NCI-H82 (cell line): ENCODE results near the gene TADA3.

Source experiments
- DNase-seq: peaks from one replicate; lab custom pipeline; 2025; lab: John Stamatoyannopoulos, UW

TADA3 gene

DNA sequence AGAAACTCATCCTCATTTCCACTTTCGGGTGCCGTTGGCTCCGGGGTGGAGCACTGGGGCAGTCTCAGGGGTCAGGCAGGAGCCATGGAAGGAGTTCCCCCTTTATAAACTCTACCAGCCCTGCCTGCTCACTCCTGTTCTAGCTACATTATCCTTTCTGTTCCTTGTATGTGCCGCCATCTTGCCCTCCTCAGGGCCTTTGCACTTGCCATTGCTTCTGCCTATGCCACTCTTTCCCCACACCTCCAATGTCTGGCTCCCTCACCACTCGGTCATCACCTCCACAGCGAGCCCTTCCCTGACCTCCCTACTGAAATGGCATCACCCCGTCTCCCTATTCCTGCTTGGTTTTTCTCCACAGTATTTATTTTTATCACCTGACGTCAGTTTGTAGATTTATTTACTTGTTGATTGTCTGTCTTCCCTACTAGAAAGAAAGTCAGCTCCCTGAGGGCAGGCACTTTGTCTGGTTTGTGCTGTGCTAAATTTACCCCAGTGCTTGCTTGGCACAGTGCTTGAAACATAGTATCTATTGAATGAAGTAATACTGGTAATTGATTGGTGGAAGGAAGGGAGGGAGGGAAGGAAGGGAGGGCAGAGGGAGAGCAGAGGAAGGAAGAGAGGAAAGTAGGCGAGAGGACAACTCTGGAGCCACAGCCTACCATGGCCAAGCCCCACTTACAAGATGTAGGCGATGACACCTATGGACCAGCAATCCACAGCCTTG is 31.3 kb downstream of the TADA3 start:
- DNase-seq: no peak

DNA sequence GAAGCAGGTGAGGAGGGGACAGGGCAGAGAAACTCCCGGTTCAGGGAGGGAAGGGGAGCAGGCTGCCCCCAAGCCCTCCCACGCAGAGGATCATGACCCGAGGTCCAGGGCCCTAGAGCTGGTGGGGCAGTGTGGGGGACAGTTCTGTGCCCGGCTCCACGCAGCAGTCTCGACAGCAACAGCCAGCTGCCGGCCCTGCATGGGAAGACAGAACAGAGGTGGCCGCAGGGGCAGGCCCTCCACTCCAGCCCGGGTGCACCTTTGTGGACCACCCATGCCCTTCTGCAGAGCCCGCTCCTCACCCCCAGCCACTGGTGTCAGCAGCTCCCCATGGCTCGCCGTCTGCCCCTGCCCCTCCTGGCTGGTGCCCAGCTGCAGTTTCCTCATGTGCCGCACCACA is 34.8 kb downstream of the TADA3 start:
- DNase-seq: no peak

DNA sequence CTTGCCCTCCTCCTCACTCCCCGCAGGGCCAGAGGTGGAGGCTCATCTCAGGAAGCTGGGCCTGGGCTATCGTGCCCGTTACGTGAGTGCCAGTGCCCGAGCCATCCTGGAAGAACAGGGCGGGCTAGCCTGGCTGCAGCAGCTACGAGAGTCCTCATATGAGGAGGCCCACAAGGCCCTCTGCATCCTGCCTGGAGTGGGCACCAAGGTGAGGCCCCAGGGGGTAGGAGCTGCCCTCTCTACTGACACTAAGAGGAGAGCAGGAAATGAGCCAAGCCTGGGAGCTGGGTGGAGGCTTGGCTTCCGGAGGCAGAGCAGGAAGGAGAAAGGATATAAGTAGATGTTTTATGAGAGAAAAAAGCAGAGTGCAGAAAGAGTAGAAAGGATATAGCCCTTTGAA is 37.6 kb downstream of the TADA3 start:
- no peak for DNase-seq

DNA sequence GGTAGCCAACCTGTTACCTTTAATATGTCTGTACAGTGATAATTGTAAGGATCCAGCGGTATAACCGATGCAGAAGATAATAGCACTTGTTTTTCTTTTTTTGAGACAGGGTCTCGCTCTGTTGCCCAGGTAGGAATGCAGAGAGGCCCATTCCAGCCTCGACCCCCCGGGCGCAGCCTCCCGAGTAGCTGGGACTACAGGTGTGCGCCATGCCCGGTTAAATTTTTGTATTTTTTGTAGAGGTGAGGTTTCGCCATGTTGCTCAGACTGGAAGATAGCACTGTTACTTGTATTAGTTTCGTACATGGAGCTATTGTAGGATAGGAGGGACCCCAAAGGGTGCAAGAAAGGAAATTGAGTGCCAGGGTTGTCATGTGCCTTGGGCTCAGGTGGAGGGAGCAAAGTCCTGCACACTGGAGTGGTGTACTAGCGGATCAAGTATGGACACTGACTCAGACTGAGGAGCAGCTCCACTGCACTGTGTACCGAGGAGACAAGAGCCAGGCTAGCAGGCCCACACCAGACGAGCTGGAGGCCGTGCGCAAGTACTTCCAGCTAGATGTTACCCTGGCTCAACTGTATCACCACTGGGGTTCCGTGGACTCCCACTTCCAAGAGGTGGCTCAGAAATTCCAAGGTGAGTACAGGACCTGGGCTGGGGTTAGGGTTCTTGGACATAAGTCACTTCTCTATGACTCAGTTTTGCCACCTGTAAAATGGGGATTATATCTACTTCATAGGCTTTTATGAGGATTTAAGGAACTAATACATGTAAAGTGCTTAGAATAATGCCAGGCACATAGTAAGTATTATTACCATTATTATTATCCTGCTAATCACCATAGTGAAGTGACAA is 41.5 kb downstream of the TADA3 start:
- no peak for DNase-seq

- peak; percentile 99 for DNase-seq
Measured at GRCh38 chr3:9749645-9750555, 42.4 kb downstream of the TADA3 start, which contains the start of gene OGG1. OGG1 (plus strand) TSS chr3:9749952; CDS start chr3:9750287, 335 bp downstream.

- peak; percentile 80 for DNase-seq
Measured at GRCh38 chr3:9749296-9749644, 43.0 kb downstream of the TADA3 start.

- no peak for DNase-seq
Measured at GRCh38 chr3:9748031-9748430, 44.2 kb downstream of the TADA3 start.

DNA sequence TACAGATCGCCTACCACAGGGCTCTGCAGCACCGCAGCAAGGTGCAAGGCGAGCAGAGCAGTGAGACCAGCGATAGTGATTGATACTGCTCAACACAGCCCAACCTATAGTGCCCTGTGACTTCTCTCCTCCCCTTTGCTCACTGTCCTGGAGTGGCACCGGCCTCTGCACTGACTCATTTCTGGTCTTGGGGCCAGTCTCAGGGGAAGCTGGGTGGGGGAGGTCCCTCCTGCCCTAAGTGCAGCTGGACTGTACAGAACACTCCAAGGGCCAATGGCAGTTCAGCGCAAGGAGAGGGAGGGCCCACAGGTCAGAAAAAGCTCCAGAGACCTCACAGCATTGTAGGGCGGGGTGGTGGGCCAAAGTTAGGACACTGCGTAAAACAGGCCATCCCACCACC is 45.0 kb downstream of the TADA3 start:
- no peak for DNase-seq

DNA sequence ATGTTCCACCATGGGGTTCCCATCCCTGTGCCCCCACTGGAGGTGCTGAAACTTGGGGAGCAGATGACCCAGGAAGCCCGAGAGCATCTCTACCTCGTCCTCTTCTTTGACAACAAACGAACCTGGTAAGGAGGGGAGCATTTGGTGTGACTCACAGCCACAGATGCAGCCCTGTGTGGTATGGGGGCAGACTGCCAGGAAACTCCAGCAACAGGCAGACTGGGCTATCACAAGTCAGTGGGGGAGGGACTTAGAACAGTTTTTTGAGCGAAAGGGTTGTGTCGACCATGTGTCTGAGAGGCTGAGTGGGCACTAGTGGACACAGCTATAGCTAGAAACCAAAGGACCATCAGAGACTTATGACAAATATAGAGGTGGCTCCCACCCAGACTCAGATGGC is 45.9 kb downstream of the TADA3 start:
- DNase-seq: no peak

DNA sequence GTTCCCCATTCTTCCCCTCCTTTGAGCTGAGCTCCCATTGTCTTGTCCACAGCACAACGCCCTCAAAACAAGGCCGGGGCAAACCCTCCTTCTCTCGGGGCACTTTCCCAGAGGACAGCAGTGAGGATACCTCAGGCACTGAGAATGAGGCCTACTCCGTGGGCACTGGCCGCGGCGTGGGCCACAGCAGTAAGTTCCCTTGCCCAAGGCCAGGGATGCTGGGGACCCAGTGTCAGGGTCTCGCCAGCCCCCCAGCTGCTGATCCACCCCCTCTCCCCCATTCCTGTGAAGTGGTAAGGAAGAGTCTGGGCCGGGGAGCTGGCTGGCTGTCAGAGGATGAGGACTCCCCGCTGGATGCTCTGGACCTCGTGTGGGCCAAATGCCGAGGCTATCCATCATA is 46.8 kb downstream of the TADA3 start:
- DNase-seq: no peak

- DNase-seq: no peak
Measured at GRCh38 chr3:9744162-9744561, 48.1 kb downstream of the TADA3 start.

- no peak for DNase-seq
Measured at GRCh38 chr3:9743548-9743947, 48.7 kb downstream of the TADA3 start.

DNA sequence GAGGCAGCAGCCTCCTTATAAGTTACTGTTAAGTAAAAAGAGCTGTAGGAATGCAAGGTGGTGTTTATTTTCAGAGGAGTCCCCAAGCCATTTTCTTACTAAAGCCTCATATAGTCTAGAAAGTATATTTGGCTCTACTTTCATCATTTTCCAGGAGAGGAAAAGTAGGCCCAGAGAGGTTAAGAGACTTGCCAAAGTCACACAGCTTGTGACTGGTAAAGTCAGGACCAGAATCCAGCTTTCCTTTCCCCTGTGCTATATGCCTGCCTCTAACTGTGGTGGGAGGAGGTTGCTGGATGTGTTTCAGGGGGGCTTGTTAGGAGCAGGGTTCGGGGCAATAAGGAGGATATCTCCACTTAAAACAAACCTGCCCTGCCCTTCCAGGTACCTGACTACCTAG is 49.7 kb downstream of the TADA3 start:
- DNase-seq: no peak

DNA sequence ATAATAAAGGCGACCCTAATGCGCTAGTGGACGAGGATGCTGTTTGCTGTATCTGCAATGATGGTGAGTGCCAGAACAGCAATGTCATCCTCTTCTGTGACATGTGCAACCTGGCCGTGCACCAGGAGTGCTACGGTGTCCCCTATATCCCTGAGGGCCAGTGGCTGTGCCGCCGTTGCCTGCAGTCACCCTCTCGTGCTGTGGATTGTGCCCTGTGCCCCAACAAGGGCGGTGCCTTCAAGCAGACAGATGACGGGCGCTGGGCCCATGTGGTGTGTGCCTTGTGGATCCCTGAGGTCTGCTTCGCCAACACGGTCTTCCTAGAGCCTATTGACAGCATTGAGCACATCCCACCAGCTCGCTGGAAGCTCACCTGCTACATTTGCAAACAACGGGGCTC is 53.1 kb downstream of the TADA3 start:
- DNase-seq: no peak

- no peak for DNase-seq
Measured at GRCh38 chr3:9736831-9737230, 55.4 kb downstream of the TADA3 start.

- peak; percentile 7 for DNase-seq
Measured at GRCh38 chr3:9732740-9733115, 59.5 kb downstream of the TADA3 start.

DNA sequence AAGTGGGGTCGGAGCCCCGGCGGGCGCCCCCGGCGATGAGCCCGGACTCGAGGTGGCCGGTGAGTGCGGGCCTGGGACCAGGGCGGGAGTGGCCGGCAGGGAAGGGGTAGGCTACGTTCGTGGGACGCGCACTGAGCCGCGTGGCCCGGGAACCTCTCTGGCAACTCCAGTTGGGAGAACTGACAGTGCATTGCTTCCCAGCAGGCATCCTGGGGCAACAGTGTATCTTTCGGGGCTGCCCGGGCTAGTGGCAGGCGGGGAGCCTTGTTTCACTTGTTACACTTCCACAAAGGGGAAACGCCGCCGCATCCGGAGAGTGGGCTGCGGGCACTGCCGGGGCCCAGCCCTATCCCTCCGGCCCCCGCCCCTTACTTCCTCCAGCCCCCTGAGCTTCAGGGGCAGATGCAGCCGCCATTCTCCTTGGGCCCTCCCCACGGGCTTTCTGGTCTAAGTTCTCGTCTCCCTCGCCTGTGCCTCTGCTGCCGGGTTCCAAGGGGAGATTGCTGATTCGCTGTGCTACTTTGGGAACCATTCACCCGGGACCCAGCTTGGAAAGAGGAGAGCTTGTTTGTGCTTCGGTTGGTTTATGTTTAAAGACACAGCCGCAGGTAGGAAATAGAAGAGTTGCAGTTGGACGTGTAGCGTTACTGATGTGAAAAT is 60.1 kb downstream of the TADA3 start:
- peak; percentile 21 for DNase-seq

DNA sequence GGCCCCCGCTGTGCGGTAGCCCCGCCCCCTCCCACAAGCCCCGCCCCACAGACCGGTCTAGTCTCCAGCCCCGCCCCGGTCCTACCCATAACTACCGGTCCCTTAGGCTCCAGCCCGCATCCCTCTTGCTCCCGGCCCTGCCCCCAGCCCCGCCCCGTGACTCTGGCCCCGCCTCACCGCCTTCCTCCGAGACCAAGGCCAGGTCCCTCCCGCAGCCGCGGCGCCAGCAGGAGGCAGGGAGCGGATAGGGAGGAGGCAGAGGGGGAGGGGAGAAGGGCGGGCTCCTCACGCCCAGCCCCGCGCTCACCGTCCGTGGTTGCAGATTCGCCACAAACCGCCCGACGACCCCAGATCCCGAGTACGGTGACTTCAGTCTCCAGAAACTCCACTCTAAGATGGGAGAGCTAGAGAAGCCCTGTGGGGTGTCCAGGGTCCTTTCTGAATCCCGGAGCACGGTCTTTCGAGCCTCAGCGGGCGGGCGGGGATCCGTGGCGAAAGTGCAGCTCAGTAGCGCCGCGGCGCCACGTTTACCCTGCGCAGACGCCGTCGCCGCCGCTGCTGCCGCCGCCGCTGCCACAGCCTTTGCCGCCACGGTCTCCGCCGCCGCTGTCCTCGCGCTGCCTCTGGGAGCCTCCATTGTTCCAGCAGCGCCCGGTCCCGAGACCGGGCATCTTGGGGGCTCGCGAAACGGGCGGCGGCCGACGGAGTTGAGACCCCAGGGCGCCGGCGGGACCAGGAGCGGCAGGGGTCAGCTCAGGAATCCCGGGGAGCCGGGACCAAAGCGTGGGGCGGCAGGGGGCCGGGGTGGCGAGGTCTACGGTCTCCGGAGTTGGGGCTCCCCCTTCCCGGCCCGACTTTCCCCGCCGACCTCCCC is 60.8 kb downstream of the TADA3 start, which contains the start of gene BRPF1:
Gene BRPF1 (plus strand): TSS at position 530 of the 874 bp plus-strand sequence. CDS start 2,406 bp downstream, outside the sequence.
- peak; percentile 99 for DNase-seq

GRCh38 chr3:9730657-9731205 is 61.5 kb downstream of the TADA3 start:
- DNase-seq: peak; percentile 94
